ENCODE results near the gene CACNA1G.

Gene CACNA1G

GRCh38 chr17:50537721-50538548, 22.6 kb upstream of the CACNA1G start:
- Histone ChIP-seq H3K27ac (no peak overlapping the region), H3K4me1 (peaks cover 7 to 42% (median 27%) of the 10 kb centered on the region in 4 donors), H3K36me3 (peaks cover 0 to 13% (median 0%) of the 10 kb centered on the region in 3 donors), H3K27me3 (peaks cover 0 to 18% of the 10 kb centered on the region in 2 donors), H3K4me3 (no peak overlapping the region), H3K9me3 (no peaks in the 10 kb centered on the region)
- no peak for DNase-seq
- intact Hi-C loops (cut with DNase I; ENCODE audit: low total_unique reads) = no loop called here
- no peak for TF ChIP-seq CTCF (IDR thresholded peaks at IDR 0.05)

DNA sequence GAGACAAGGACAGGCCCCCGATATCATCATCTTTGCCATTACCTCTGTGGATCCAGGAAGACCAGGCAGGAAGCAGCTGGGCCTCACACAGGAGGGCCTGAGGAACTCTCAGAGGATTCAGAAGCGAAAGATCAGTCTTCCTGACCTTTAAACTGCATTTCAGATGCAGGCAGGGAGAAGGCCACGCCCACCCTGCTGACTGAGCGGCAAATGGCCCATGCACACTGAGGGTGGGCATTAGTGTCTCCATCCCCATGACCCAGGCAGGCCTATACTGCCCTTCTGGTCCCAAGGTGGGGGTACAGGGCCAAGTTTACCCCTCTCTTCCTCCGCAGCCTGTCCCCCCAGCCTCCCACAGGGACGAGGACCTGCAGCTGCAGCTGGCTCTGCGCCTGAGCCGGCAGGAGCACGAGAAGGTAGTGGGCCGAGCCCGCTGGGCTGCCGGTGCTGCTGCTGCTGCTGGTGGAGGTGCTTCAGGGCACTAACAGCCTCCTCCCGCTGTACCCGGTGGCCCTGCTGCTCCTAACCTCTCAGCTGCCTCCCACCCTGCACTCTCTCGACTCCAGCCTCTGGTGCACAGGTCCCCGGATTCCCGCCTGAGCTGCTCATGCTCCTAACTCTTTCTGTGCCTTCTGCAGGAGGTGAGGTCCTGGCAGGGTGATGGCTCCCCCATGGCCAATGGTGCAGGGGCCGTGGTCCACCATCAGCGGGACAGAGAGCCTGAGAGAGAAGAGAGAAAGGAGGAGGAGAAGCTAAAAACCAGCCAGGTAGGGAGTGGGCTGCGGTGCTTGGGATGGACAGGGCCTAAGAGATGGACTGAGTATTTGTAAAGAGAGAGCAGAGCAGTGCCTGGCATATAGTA, 21.7 kb upstream of the CACNA1G start:
- Histone ChIP-seq H3K4me1 (peaks cover 7 to 34% (median 20%) of the 10 kb centered on the region in 4 donors), H3K9me3 (no peaks in the 10 kb centered on the region), H3K27ac (no peak overlapping the region), H3K36me3 (peaks cover 0 to 13% (median 0%) of the 10 kb centered on the region in 3 donors), H3K27me3 (peaks cover 0 to 10% of the 10 kb centered on the region in 2 donors), H3K4me3 (no peak overlapping the region)
- intact Hi-C loops (cut with DNase I; ENCODE audit: low total_unique reads) = no loop called here
- TF ChIP-seq CTCF (IDR thresholded peaks at IDR 0.05) = no peak
- DNase-seq = no peak

DNA sequence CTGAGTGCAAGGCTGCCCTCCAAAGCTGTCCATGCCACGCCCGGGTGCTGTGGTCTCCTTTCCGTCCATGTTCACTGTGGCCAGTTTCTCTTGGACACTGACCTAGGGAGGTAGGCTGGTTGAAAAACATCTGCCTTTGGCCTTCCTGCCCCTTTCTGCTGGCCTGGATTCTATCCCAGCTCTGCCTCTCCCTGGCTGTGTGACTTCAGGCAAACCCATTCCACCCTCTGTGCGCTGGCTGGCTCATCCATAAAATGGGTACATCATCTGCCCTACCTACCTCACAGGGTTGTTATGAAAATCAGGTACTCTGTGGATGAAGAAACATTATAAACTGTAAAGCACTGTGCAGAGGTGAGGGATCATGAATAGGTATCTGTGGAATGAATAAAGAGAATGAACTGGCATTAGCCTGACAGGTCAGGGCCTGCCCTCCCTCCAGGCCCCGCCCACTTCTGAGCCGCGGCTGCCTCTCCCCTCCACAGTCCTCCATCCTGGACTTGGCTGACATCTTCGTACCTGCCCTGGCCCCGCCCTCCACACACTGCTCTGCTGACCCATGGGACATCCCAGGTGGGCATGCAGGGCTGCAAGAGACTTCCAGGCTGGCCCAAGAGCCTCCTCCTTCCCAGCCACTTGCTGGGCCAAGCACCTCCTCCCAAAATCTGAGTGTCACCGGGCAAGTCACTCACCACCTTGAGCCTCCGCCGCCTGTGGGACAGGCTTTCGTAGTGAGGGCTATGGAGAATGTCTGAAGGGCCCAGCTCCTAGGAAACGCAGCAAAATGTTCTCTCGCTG, 20.6 kb upstream of the CACNA1G start:
- Histone ChIP-seq H3K27me3 (no peaks in the 10 kb centered on the region), H3K9me3 (no peaks in the 10 kb centered on the region), H3K27ac (no peak overlapping the region), H3K4me3 (no peak overlapping the region), H3K4me1 (peaks cover 7 to 24% (median 14%) of the 10 kb centered on the region in 4 donors), H3K36me3 (peaks cover 0 to 13% (median 0%) of the 10 kb centered on the region in 3 donors)
- intact Hi-C loops (cut with DNase I; ENCODE audit: low total_unique reads) = loop anchor here (5.0 kb wide), 1 partner anchor 58 kb away; no protein-coding TSS in a partner anchor
- no peak for TF ChIP-seq CTCF (IDR thresholded peaks at IDR 0.05)
- DNase-seq = no peak

DNA sequence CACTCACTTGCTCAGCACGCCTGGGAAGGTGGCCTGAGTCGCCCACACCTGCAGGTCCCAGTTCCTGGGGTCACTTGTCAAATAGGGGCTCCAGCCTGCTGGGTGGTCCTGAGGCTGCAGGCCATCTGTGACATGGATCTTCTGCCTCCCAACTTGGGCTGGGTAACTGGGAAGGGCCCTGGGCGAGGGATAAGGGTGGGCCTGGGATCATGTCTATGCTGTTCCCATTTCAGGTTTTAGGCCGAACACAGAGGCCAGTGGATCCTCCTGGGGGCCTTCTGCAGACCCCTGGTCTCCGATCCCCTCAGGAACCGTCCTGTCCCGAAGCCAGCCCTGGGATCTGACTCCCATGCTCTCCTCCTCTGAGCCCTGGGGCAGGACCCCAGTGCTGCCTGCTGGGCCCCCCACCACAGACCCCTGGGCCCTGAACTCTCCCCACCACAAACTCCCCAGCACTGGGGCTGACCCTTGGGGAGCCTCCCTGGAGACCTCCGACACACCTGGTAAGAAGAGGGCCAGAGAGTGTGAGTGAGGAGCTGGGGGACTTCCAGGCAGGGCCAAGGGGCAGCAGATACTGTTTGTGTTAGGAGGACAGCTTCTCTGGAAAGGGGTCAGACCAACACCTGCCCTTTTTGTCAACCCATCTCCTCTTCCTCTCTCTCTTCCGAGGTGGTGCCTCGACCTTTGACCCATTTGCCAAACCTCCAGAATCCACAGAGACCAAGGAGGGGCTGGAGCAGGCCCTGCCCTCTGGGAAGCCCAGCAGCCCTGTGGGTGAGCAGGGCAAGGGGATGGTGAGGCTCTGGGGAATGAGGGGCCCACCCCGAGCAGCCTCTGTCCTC, 19.7 kb upstream of the CACNA1G start:
- H3K27ac ChIP-seq = no peak overlapping the region

More for the DNA sequence above, 19.7 kb upstream of the CACNA1G start:
- H3K27me3 ChIP-seq = no peaks in the 10 kb centered on the region
- peaks cover 7 to 24% (median 14%) of the 10 kb centered on the region in 4 donors for H3K4me1 ChIP-seq
- DNase-seq = no peak
- H3K9me3 ChIP-seq = no peaks in the 10 kb centered on the region
- TF ChIP-seq CTCF (IDR thresholded peaks at IDR 0.05) = no peak
- H3K4me3 ChIP-seq = peak overlapping the region in 1 of 2 donors; percentile 64
- H3K36me3 ChIP-seq = peaks cover 0 to 13% (median 0%) of the 10 kb centered on the region in 3 donors
- intact Hi-C loops (cut with DNase I; ENCODE audit: low total_unique reads) = loop anchor here (5.0 kb wide), 1 partner anchor 58 kb away; no protein-coding TSS in a partner anchor

All from tibial artery (tissue), 4 donors.